HepG2 (cell line): ENCODE measurements around the gene CAST. TPM values are rescaled to one million over a fixed set of nuclear protein-coding genes. Genes with fewer than 3 reads are reported as not detected.

ENCODE experiments used
- ATAC-seq: fragments of 200-7000 bp; cut with Tn5 transposase; 3 replicates; pipeline ENCODE4 v1.9.1; 2020; ENCODE audit warnings: mild to moderate bottlenecking, moderate library complexity
- BruUV-seq: library from RNA; stranded (reverse); fragments of 400-500 nt; replicated peaks from 2 replicates; lab custom pipeline; 2021; lab: Mats Ljungman, UMichigan
- CTCF ChIA-PET: fragments of 300-600 bp; formaldehyde crosslinking; extraction: SDS; loops from one replicate; lab custom pipeline; 2021; ENCODE audit warnings: low total read pairs, inconsistent platforms, low intra/inter-chr PET ratio; lab: Yijun Ruan, JAX
- POLR2A ChIA-PET: fragments of 350-600 bp; sonication (Branson Sonifier 250); formaldehyde crosslinking; loops from one replicate; lab custom pipeline; 2020; ENCODE audit warnings: antibody characterized with exemption, inconsistent platforms; lab: Yijun Ruan, JAX
- DNase-seq: peaks from one replicate; pipeline ENCODE4 v3.0.0-alpha.2; 2015; ENCODE audit warnings: low spot score
- FAIRE-seq: peaks from 3 replicates; lab custom pipeline; 2011; peaks lifted over from hg19 to GRCh38; lab: Jason Lieb, UNC
- H2AFZ ChIP-seq: one replicate; pipeline ENCODE4 v1.6.1; 2011; ENCODE audit warnings: low read length, inconsistent platforms
- H3K27ac ChIP-seq: fragments of 300-600 bp; 3 replicates; pipeline ENCODE4 v1.8.0; 2011; ENCODE audit warnings: mixed run types, mild to moderate bottlenecking, mixed read lengths, low read length, inconsistent platforms; ENCODE audit not compliant: insufficient read depth; ENCODE audit errors: extremely low read length
- H3K27me3 ChIP-seq, 2 experiments: fragments of 200-600 bp in 1 of 2; 2 replicates in 1 of 2; 3 replicates in 1 of 2; pipeline versions ENCODE4 v1.6.0 to v1.8.0; 2011; ENCODE audit warnings: low read length in 2 of 2, mild to moderate bottlenecking in 2 of 2, moderate library complexity in 2 of 2, inconsistent platforms in 1 of 2; ENCODE audit not compliant: insufficient read depth in 2 of 2, control insufficient read depth in 1 of 2
- H3K36me3 ChIP-seq, 2 experiments: fragments of 200-600 bp in 1 of 2; replicated peaks in 1 of 2; 2 replicates in 1 of 2; 3 replicates in 1 of 2; pipeline versions ENCODE4 v1.5.1 to v1.8.0; 2011; ENCODE audit warnings: low read length in 2 of 2, inconsistent platforms in 1 of 2; ENCODE audit not compliant: insufficient read depth in 2 of 2, control insufficient read depth in 1 of 2
- H3K4me1 ChIP-seq: 2 replicates; pipeline ENCODE4 v1.5.1; 2012; ENCODE audit warnings: low read length, inconsistent platforms; ENCODE audit not compliant: insufficient read depth
- H3K4me2 ChIP-seq: 2 replicates; pipeline ENCODE4 v1.6.0; 2011; ENCODE audit warnings: low read depth, low read length, inconsistent platforms
- H3K4me3 ChIP-seq, 3 experiments: fragments of 200-600 bp in 1 of 3; sonication (generic), shearing (Covaris generic) in 1 of 3; replicated peaks in 1 of 3; 2 replicates each; pipeline ENCODE4 v1.5.1; 2011 to 2016; ENCODE audit warnings: low read length in 3 of 3, inconsistent platforms in 2 of 3, low read depth in 2 of 3, mild to moderate bottlenecking in 2 of 3, control low read depth in 1 of 3, mixed read lengths in 1 of 3; ENCODE audit not compliant: insufficient read depth in 1 of 3
- H3K79me2 ChIP-seq: one replicate; pipeline ENCODE4 v1.6.1; 2011; ENCODE audit warnings: low read length, inconsistent platforms; ENCODE audit not compliant: insufficient read depth
- H3K9ac ChIP-seq: 2 replicates; pipeline ENCODE4 v1.6.0; 2011; ENCODE audit warnings: mild to moderate bottlenecking, low read depth, low read length, inconsistent platforms; ENCODE audit not compliant: insufficient read depth
- H3K9me3 ChIP-seq: 2 replicates; pipeline ENCODE4 v1.5.1; 2012; ENCODE audit warnings: mild to moderate bottlenecking, low read length
- H4K20me1 ChIP-seq: 2 replicates; pipeline ENCODE4 v1.6.0; 2011; ENCODE audit warnings: inconsistent platforms, mild to moderate bottlenecking, low read length, moderate library complexity; ENCODE audit not compliant: insufficient read depth
- ATF7-NPFF ChIP-seq: sonication (generic); formaldehyde crosslinking; IDR thresholded peaks from 2 replicates; pipeline ENCODE4 v1.8.1; 2023; ENCODE audit warnings: mild to moderate bottlenecking, low read depth, missing genetic modification reagents, moderate library complexity
- BHLHE40 ChIP-seq: IDR thresholded peaks from 2 replicates; pipeline ENCODE4 v1.6.1; 2011; ENCODE audit warnings: low read length, improper control_type of control experiment
- ELF4 ChIP-seq: sonication (generic); formaldehyde crosslinking; IDR thresholded peaks from 2 replicates; pipeline ENCODE4 v1.5.0; 2020; ENCODE audit warnings: missing genetic modification reagents, mild to moderate bottlenecking, moderate library complexity, borderline replicate concordance
- FOXC1 ChIP-seq: sonication (generic); formaldehyde crosslinking; IDR thresholded peaks from 2 replicates; pipeline ENCODE4 v1.8.0; 2022; ENCODE audit warnings: mild to moderate bottlenecking, missing genetic modification reagents, borderline replicate concordance
- HNF1A ChIP-seq, 2 experiments: sonication (generic) in 1 of 2; formaldehyde crosslinking in 1 of 2; IDR thresholded peaks; 2 replicates each; pipeline versions ENCODE4 v1.4.0 to v1.6.1; 2016 to 2020; ENCODE audit warnings: borderline replicate concordance in 1 of 2, low read depth in 1 of 2, mild to moderate bottlenecking in 1 of 2, missing genetic modification reagents in 1 of 2
- IKZF1 ChIP-seq: fragments of 450-650 bp; IDR thresholded peaks from 2 replicates; pipeline ENCODE4 v1.7.1; 2016
- KDM6A ChIP-seq: IDR thresholded peaks from 2 replicates; pipeline ENCODE4 v1.6.1; 2016; ENCODE audit warnings: low read depth
- MXD4 ChIP-seq: IDR thresholded peaks from 2 replicates; pipeline ENCODE4 v1.6.1; 2016; ENCODE audit warnings: mild to moderate bottlenecking, missing biosample characterization, missing genetic modification reagents
- RFX1 ChIP-seq: fragments of 450-650 bp; IDR thresholded peaks from 2 replicates; pipeline ENCODE4 v1.6.1; 2017
- SIN3A ChIP-seq: IDR thresholded peaks from 2 replicates; pipeline ENCODE4 v1.6.1; 2011; ENCODE audit warnings: low read depth, mild to moderate bottlenecking, control low read depth, low read length, borderline replicate concordance
- SRSF4 ChIP-seq: fragments of 200-400 bp; formaldehyde crosslinking; IDR thresholded peaks from one replicate; pipeline ENCODE4 v1.6.1; 2018; ENCODE audit warnings: mild to moderate bottlenecking, low read depth, low read length, moderate library complexity; ENCODE audit not compliant: poor library complexity, severe bottlenecking
- YEATS2 ChIP-seq: sonication (generic); formaldehyde crosslinking; IDR thresholded peaks from 2 replicates; pipeline ENCODE4 v1.4.0; 2020; ENCODE audit warnings: missing genetic modification reagents, borderline replicate concordance
- ZKSCAN1 ChIP-seq: fragments of 150-350 bp; IDR thresholded peaks from 2 replicates; pipeline ENCODE4 v1.6.1; 2014; ENCODE audit warnings: low read length
- ZNF225 ChIP-seq: sonication (generic); formaldehyde crosslinking; IDR thresholded peaks from 2 replicates; pipeline ENCODE4 v1.4.0; 2020; ENCODE audit warnings: mild to moderate bottlenecking, missing genetic modification reagents
- ZNF232 ChIP-seq: sonication (generic); formaldehyde crosslinking; IDR thresholded peaks from 2 replicates; pipeline ENCODE4 v1.4.0; 2020; ENCODE audit warnings: missing genetic modification reagents, borderline replicate concordance
- ZNF367 ChIP-seq: sonication (generic); formaldehyde crosslinking; IDR thresholded peaks from 2 replicates; pipeline ENCODE4 v1.4.0; 2020; ENCODE audit warnings: missing genetic modification reagents, borderline replicate concordance
- ZSCAN20 ChIP-seq: sonication (generic); formaldehyde crosslinking; IDR thresholded peaks from 2 replicates; pipeline ENCODE4 v1.4.0; 2020; ENCODE audit warnings: missing genetic modification reagents, mild to moderate bottlenecking, borderline replicate concordance
- WGBS: methylation state at CpG from one replicate; pipeline ENCODE4 v1.1.6; 2017; ENCODE audit warnings: low lambda C conversion rate; 5-methylcytosine and 5-hydroxymethylcytosine counted together
- in situ Hi-C: cut with HindIII; loops from 2 replicates; pipeline ENCODE4 v1.10.0; 2017; ENCODE audit warnings: low pct_unique_long_range_greater_than_20kb; ENCODE audit not compliant: extremely low pct_ligation_motif_present
- intact Hi-C: fragments of 100-400 bp; cut with micrococcal nuclease; formaldehyde crosslinking; loops from one replicate; pipeline ENCODE4 v1.10.0; 2022; ENCODE audit not compliant: unreplicated experiment
- polyA plus RNA-seq, 8 experiments: library from polyadenylated mRNA; depleted of rRNA in 3 of 8; stranded (reverse) in 7 of 8; unstranded in 1 of 8; fragments of >200 nt; fragmentation: Illumina TruSeq in 4 of 8; extraction: Trizol in 4 of 8; gene quantifications; 2 replicates each; pipeline versions ENCODE4 v1.2.1 to v1.2.3, GENCODE V29; 2011 to 2016; ENCODE audit warnings: low read depth in 4 of 8, missing spikeins in 1 of 8, mixed read lengths in 1 of 8; ENCODE audit not compliant: insufficient read depth in 1 of 8
- total RNA-seq, 5 experiments: library from RNA; depleted of rRNA; stranded (reverse); fragments of >200 nt; fragmentation: Illumina TruSeq; extraction: Trizol; gene quantifications; 2 replicates each; pipeline ENCODE4 v1.2.3, GENCODE V29; 2016; ENCODE audit warnings: low read depth in 1 of 5

Gene CAST
- total and polyA plus RNA-seq, 2 of the 13 experiments (the other 11 are each of a cell fraction or from before 2014, with no cell fraction given): 42.1 to 67.6 TPM

GRCh38 chr5:96818125-96818788 lies 156.1 kb downstream of the CAST start:
- DNase-seq: no peak
- H3K36me3 ChIP-seq: no peaks in the 10 kb centered on the region
- 46% methylated on average over 8 of the region's 8 CpGs for WGBS
- CTCF ChIA-PET: no interaction called here
- no peaks in the 10 kb centered on the region for H3K27me3 ChIP-seq
- H3K4me3 ChIP-seq: no peak overlapping the region
- POLR2A ChIA-PET: no interaction called here
- no peak overlapping the region for H3K27ac ChIP-seq
- BruUV-seq: no TSS peak
- in situ Hi-C loops (no loop called here), intact Hi-C loops (no loop called here)
- H4K20me1 ChIP-seq: no peaks in the 10 kb centered on the region
- ATAC-seq: peak; percentile 93
- no peaks in the 10 kb centered on the region for H3K79me2 ChIP-seq
- TF ChIP-seq ELF4 (no peak), HNF1A (IDR thresholded peaks at IDR 0.05; ENCODE audit: low read depth) (no peak), HNF1A (CRISPR knock-in tag; IDR thresholded peaks at IDR 0.05; ENCODE audit: borderline replicate concordance) (no peak), IKZF1 (no peak), ZNF225 (CRISPR knock-in tag) (no peak), ZSCAN20 (CRISPR knock-in tag) (no peak), BHLHE40 (no peak), YEATS2 (CRISPR knock-in tag) (no peak), SIN3A (no peak), FOXC1 (no peak), RFX1 (no peak), ZKSCAN1 (no peak), ZNF232 (no peak), MXD4 (CRISPR knock-in tag) (no peak), SRSF4 (no peak), KDM6A (CRISPR knock-in tag) (no peak), ZNF367 (CRISPR knock-in tag) (no peak), ATF7-NPFF (no peak)
- FAIRE-seq: no peak
- H3K9me3 ChIP-seq: no peaks in the 10 kb centered on the region
- H3K4me2 ChIP-seq: no peak overlapping the region
- no peak overlapping the region for H3K9ac ChIP-seq
- H2AFZ ChIP-seq: no peak overlapping the region
- H3K4me1 ChIP-seq: no peaks in the 10 kb centered on the region
